ENCODE results near the gene PRRC2C.
"Not testable (repeated sequence)": the region's sequence is repeated elsewhere in the genome, so short reads cannot be mapped to it uniquely, and the experiment has no call there.

Gene PRRC2C

DNA sequence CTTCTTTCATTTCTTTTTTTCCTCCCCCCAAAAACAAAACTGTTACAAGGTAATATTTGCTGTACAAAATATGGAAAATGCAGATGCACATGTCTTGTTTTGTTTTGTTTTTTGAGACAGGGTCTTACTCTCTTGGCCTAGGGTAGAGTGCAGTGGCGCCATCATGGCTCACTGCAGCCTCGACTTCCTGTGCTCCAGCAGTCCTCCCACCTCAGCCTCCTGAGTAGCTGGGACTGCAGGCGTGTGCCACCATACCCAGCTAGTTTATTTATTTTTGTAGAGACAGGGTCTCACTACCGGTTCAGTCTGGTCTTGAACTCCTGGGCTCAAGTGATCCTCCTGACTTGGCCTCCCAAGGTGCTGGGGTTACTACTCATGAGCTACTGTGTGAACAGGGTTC, 15.5 kb downstream of the PRRC2C start:
- DNase-seq = no peak

- no peak for DNase-seq
Measured at GRCh38 chr1:171501305-171502024, 16.1 kb downstream of the PRRC2C start.

GRCh38 chr1:171506525-171507304, 21.4 kb downstream of the PRRC2C start:
- no peak for DNase-seq

DNA sequence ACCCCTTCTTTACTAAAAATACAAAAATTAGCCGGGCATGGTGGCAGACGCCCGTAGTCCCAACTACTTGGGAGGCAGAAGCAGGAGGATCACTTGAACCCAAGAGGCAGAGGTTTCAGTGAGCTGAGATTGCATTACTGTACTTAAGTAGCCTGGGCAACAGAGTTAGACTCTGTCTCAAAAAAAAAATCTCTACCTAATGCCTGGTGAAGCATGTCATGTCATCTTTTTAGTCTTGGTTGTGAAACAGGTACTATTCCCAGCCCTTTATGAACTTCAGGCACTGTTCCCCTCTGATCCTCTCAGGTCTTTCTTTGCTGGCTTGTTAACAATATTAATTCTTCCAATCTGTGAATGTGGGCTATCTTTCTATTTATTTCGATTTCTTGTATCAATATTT, 22.1 kb downstream of the PRRC2C start:
- no peak for DNase-seq

DNA sequence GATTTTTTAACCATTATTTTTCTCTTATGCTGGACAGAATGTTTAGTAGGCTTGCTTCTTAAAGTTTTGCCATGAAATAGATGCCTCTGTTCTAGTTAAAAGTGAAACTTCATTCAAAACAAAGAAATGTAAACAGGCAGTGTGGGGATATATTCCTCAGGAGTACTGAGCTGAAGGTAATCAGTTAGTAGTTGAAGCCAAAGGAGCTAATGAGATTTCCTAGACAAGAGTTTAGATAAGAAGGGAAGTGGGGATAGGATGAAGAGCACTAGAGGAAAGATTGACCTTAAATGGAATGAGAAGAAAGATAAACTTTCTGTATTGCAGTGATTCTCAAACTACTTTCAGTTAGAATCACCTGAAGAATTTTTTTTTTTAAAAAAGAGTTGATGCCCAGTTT, 23.9 kb downstream of the PRRC2C start:
- no peak for DNase-seq

GRCh38 chr1:171513743-171514142, 28.4 kb downstream of the PRRC2C start:
- no peak for DNase-seq

DNA sequence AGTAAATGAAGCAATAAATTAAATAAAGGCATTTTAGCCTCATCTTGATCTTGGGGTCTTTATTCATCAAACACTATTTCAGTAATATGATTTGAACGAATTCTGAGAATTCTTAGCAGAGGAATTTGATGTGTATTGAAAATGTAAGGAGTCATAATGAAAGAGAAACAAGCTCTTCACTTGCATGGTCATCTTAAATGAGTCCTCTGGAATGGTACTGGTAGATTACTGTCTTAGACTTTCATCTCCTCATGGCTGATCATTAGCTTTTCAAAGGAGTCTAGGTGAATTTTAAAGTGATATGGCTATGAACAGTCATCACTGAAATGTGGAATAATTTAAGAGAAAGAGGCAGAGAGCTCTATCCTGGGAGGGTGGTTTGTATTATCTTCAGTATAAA, 30.0 kb downstream of the PRRC2C start:
- no peak for DNase-seq

DNA sequence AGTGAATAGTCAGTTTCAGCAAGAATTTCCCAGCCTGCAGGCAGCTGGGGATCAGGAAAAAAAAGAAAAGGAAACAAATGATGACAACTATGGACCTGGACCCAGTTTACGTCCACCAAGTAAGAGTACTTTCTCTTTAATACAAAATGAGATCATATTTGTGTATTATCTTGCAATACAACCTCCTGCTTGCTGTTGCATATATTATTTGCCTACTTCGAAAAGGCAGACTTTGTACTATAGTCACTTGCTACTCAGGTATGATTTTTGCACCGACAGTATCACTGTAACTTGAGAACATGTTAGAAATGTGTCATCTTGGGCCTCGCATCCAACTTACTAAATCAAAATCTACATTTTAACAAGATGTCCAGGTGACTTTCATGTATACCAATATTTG, 30.4 kb downstream of the PRRC2C start:
- DNase-seq = no peak

DNA sequence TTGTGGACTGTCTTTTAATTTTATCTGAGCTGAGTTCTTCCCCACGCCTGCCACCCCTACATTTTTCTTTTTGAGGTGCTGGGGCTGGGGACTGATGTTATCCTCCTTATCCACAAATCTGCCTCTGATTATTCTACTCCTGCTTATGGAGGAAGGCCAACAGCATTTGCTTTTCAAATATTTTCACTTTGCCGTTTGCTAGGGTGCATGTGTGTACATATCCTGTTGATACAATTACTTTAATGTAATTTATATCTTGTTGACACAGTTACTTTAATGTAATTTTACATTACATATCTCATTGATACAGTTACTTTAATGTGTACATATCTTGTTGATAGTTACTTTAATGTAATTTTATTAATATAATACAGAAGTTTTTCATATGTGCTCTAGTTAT, 36.2 kb downstream of the PRRC2C start:
- no peak for DNase-seq

- DNase-seq = no peak
Measured at GRCh38 chr1:171530676-171531075, 45.3 kb downstream of the PRRC2C start.

DNA sequence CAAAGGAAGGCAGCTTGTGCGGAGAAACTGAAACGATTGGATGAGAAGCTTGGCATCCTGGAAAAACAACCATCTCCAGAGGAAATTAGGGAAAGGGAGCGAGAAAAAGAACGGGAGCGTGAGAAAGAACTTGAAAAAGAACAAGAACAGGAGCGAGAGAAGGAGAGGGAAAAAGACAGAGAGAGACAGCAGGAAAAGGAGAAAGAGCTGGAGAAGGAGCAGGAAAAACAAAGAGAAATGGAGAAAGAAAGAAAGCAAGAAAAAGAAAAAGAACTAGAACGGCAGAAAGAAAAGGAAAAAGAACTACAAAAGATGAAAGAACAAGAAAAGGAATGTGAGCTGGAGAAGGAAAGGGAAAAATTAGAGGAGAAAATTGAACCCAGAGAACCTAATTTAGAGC, 47.2 kb downstream of the PRRC2C start:
- DNase-seq = no peak

DNA sequence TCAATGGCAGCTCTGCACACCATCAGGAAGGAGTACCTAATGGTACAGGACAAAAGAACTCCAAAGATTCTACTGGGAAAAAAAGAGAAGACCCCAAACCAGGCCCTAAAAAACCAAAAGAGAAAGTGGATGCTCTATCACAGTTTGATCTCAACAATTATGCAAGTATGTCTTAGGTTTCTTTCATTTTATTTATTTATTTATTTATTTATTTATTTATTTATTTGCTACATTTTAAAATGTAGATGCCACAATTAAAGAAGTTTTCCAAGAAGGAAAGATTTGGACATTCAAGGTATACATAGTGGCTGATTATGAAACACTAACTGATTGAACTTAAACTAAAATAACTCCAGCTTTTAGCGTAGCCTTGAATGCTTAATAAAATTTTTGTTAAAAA, 60.2 kb downstream of the PRRC2C start:
- no peak for DNase-seq

GRCh38 chr1:171550050-171550449, 64.7 kb downstream of the PRRC2C start:
- DNase-seq = no peak

DNA sequence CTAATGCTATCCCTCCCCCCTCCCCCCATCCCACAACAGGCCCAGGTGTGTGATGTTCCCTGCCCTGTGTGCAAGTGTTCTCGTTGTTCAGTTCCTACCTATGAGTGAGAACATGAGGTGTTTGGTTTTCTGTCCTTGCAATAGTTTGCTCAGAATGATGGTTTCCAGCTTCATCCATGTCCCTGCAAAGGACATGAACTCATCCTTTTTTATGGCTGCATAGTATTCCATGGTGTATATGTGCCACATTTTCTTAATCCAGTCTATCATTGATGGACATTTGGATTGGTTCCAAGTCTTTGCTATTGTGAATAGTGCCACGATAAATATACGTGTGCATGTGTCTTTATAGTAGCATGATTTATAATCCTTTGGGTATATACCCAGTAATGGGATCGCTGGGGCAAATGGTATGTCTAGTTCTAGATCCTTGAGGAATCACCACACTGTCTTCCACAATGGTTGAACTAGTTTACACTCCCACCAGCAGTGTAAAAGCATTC, 65.3 kb downstream of the PRRC2C start:
- DNase-seq = not testable (repeated sequence)

DNA sequence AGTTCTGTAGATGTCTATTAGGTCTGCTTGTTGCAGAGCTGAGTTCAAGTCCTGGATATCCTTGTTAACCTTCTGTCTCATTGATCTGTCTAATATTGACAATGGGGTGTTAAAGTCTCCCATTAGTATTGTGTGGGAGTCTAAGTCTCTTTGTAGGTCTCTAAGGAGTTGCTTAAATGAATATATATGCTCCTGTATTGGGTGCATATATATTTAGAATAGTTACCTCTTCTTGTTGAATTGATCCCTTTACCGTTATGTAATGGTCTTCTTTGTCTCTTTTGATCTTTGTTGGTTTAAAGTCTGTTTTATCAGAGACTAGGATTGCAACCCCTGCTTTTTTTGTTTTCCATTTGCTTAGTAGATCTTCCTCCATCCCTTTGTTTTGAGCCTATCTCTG, 68.6 kb downstream of the PRRC2C start:
- DNase-seq = not testable (repeated sequence)

DNA sequence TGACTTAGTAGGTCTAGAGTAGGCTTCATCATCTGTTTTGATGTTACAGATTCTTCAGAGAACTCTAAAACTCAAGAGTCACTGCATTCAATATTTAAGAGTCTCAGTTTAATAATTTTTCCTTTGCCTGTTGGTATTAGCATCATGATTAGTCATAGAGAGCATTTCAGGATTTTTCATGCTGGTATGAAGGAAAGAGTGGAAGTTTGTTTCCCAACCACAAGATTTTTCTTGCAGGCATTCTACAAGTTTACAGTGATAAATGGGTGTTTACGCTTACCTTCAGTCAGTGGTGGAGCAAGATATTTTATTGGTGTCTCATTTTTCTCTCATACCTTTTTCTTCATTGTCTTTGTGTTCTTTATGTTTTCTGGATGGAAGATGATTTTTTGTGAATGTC, 78.3 kb downstream of the PRRC2C start:
- DNase-seq = no peak

- no peak for DNase-seq
Measured at GRCh38 chr1:171566467-171566866, 81.1 kb downstream of the PRRC2C start.

GRCh38 chr1:171570295-171570694, 85.0 kb downstream of the PRRC2C start:
- DNase-seq = no peak

DNA sequence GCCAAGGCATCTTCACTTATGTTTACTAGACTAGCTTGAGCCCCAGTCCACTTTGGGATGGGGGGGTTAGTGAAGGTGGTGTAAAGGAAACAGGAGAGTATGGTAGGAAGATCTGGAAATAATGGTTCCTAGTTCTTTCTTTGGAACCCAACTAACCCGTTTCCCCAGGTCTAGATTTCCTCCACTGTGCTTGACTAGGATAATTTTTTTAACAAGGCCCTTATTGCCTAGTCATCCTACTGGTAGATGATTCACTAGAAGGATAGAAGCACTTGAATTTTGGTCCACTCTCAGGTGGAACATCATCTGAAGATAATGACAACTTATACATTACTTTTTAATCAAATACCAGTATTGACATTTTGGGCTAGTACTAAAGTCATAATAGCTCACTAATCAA, 90.8 kb downstream of the PRRC2C start:
- DNase-seq = no peak

DNA sequence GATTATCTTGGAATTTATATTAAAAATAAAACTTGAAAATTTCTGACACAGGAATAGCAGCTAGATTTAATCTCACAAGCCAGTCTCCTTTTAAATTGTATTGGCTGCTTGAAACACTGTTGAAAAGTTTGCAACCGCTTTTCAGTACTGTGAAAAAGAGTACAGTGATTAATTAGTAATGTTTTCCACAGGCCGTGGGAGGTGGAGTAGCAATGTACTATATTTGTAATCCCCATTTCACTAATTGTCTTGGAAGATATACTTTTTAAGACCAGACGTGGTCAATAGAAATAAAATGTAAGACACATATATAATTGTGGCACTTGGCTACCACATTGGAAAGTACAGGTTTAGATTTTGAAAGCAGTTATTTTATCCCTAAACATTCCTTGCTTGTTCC, 95.9 kb downstream of the PRRC2C start:
- no peak for DNase-seq

DNA sequence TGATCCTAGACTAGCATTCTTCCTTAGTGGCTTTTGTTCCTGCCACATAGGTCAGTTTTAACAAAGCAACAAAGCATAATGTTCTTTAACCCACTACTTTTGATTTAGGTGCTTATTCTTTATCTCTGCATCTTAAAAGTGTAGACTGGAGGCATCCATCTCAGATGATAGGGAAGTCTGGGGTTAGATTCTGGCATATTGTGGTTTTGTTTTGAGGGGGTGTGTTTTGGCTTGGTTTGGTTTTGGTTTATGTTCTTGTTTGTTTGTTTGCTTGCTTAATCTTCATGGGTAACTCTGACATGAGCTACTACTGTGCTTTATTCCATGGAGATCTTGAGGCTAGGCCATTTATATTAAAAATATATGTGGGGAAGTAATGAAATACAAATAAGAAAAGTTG, 96.4 kb downstream of the PRRC2C start:
- DNase-seq = no peak

- no peak for DNase-seq
Measured at GRCh38 chr1:171582589-171582988, 97.3 kb downstream of the PRRC2C start.

GRCh38 chr1:171583591-171584201, 98.4 kb downstream of the PRRC2C start:
- DNase-seq = no peak

GRCh38 chr1:171585715-171586114, 100.4 kb downstream of the PRRC2C start:
- no peak for DNase-seq
